ENCODE data around the gene SLC9A5. TPM values are rescaled to one million over a fixed set of nuclear protein-coding genes. Genes with fewer than 3 reads are reported as not detected.

Gene SLC9A5
- total and polyA plus RNA-seq, 2 donors (not counting 3 experiments of a cell fraction or from before 2014, with no cell fraction given): 2.7 to 2.8 TPM

- CTCF ChIA-PET: interaction anchor here (0.9 to 2.6 kb wide), 9 partner anchors 10 to 209 kb away, joined by 3 to 15 read pairs (median 5); partner anchors contain the start of gene FHOD1
- H3K9ac ChIP-seq (replicated peaks; ENCODE audit: extremely low read depth, insufficient read depth, low read length): peak within 1 kb of the TSS; percentile 77
- DNase-seq (ENCODE audit: low read depth, low spot score) (peak; percentile 98), FAIRE-seq (peak; percentile 99)
- no peaks in the 10 kb centered on the region for H3K9me1 ChIP-seq (replicated peaks; ENCODE audit: control insufficient read depth, extremely low read depth, insufficient read depth, low read length)
- peak within 1 kb of the TSS; percentile 12 for H2AFZ ChIP-seq (ENCODE audit: low read depth, low read length)
- TF ChIP-seq CTCF (IDR thresholded peaks at IDR 0.05; ENCODE audit: extremely low read depth in 1 of 2, insufficient read depth in 1 of 2, low read depth in 1 of 2, low read length in 2 of 2): peak in 1 of 2 donors; percentile 21
- no peak for TF ChIP-seq FOS (IDR thresholded peaks at IDR 0.05; ENCODE audit: borderline replicate concordance, insufficient read depth, low read length)
- TF ChIP-seq MAX (IDR thresholded peaks at IDR 0.05; ENCODE audit: insufficient read depth, insufficient read length): peak; percentile 62
- peak; percentile 81 for TF ChIP-seq POLR2A (IDR thresholded peaks at IDR 0.05; ENCODE audit: low read depth, low read length)
- TF ChIP-seq POLR2AphosphoS5 (IDR thresholded peaks at IDR 0.05; ENCODE audit: insufficient read depth, low read depth, low read length): peak; percentile 87
- TF ChIP-seq GATA2 (IDR thresholded peaks at IDR 0.05; ENCODE audit: insufficient read depth, insufficient read length, low read depth, low read length): no peak
- no peaks in the 10 kb centered on the region for H3K27me3 ChIP-seq (ENCODE audit: control insufficient read depth in 2 of 2, insufficient read depth in 2 of 2, low read length in 2 of 2)
- H4K20me1 ChIP-seq (replicated peaks; ENCODE audit: control insufficient read depth, extremely low read depth, insufficient read depth, low read length): no peaks in the 10 kb centered on the region
- peaks cover 18% of the 10 kb centered on the region for H3K4me1 ChIP-seq (ENCODE audit: control insufficient read depth, extremely low read depth, insufficient read depth, low read length)
- peaks cover 10 to 38% of the 10 kb centered on the region in 2 experiments for H3K36me3 ChIP-seq (ENCODE audit: control insufficient read depth in 2 of 2, extremely low read depth in 1 of 2, insufficient read depth in 2 of 2, low read length in 2 of 2)
- intact Hi-C loops (cut with micrococcal nuclease): loop anchor here (1.0 to 5.0 kb wide), 3 partner anchors 10 to 35 kb away; partner anchors contain the start of genes E2F4 and EXOC3L1
- H3K4me2 ChIP-seq (ENCODE audit: insufficient read depth, low read length): peak within 1 kb of the TSS; percentile 79
- dilution Hi-C loops (cut with MboI; ENCODE audit: extremely low pct_ligation_motif_present, low sequenced_read_pairs): no loop called here
- peaks cover 11% of the 10 kb centered on the region for H3K79me2 ChIP-seq (ENCODE audit: control insufficient read depth, insufficient read depth, low read length)
- no TSS peak for BruUV-seq (replicated peaks)
- peak within 1 kb of the TSS; percentile 66 to 86 (median 78) for H3K4me3 ChIP-seq (replicated peaks in 1 of 3; ENCODE audit: insufficient read depth in 1 of 3, low read depth in 1 of 3, low read length in 3 of 3)
- H3K9me3 ChIP-seq (replicated peaks; ENCODE audit: control insufficient read depth, insufficient read depth, low read length): no peaks in the 10 kb centered on the region
- H3K27ac ChIP-seq (ENCODE audit: insufficient read depth, low read depth, low read length): peak within 1 kb of the TSS; percentile 44
- POLR2A ChIA-PET: interaction anchor here (0.5 to 1.8 kb wide), 6 partner anchors 10 to 590 kb away, joined by 3 to 10 read pairs (median 6); partner anchors contain the start of gene FHOD1
Observed at GRCh38 chr16:67226804-67227566, 21.8 kb upstream of the SLC9A5 start, which contains the start of gene TMEM208. TMEM208 (plus strand) TSS chr16:67227130; CDS start chr16:67227219, 89 bp downstream.

All from endothelial cell of umbilical vein (primary cell).